Measurements from ENCODE around the gene SSTR3. TPM values are rescaled to one million over a fixed set of nuclear protein-coding genes. Genes with fewer than 3 reads are reported as not detected.

SSTR3 gene
- total RNA-seq, 2 experiments from 2014 or later: 0.25 to 0.30 TPM

- CTCF ChIA-PET (ENCODE audit: unreplicated experiment): no interaction called here
- POLR2A ChIA-PET: no interaction called here
- Histone ChIP-seq H3K4me2 (ENCODE audit: low read length) (no peak overlapping the region), H3K27ac (ENCODE audit: low read depth, low read length, poor library complexity, severe bottlenecking) (no peak overlapping the region), H4K20me1 (ENCODE audit: insufficient read depth, low read length) (no peaks in the 10 kb centered on the region), H3K9me3 (ENCODE audit: low read length) (no peaks in the 10 kb centered on the region), H3K79me2 (ENCODE audit: insufficient read depth, low read depth, low read length) (no peaks in the 10 kb centered on the region), H3K4me3 (ENCODE audit: low read depth, low read length, poor library complexity, severe bottlenecking) (no peak overlapping the region), H3K9me2 (ENCODE audit: insufficient read depth, low read length) (no peaks in the 10 kb centered on the region), H2AFZ (ENCODE audit: low read length) (no peak overlapping the region), H3K36me3 (ENCODE audit: insufficient read depth, low read length) (no peaks in the 10 kb centered on the region), H3K4me1 (ENCODE audit: insufficient read depth, low read length, poor library complexity, severe bottlenecking) (no peaks in the 10 kb centered on the region)
- DNase-seq (ENCODE audit: low spot score): no peak
- no TSS peak for BruUV-seq (replicated peaks)
- intact Hi-C loops (cut with micrococcal nuclease; ENCODE audit: unreplicated experiment): no loop called here
- no peak for TF ChIP-seq EZH2phosphoT487 (IDR thresholded peaks at IDR 0.05; ENCODE audit: borderline replicate concordance, low read depth, low read length)
- no peak for TF ChIP-seq CTCF (conservative IDR thresholded peaks at IDR 0.05; ENCODE audit: low read length)
Measured at GRCh38 chr22:37179622-37180420, 32.5 kb downstream of the SSTR3 start.

GRCh38 chr22:37179126-37179470 lies 33.2 kb downstream of the SSTR3 start:
- no peak overlapping the region for H3K4me2 ChIP-seq (ENCODE audit: low read length)
- ChIA-PET CTCF (ENCODE audit: unreplicated experiment) (no interaction called here), POLR2A (no interaction called here)
- no peaks in the 10 kb centered on the region for H4K20me1 ChIP-seq (ENCODE audit: insufficient read depth, low read length)
- H3K36me3 ChIP-seq (ENCODE audit: insufficient read depth, low read length): no peaks in the 10 kb centered on the region
- H3K4me1 ChIP-seq (ENCODE audit: insufficient read depth, low read length, poor library complexity, severe bottlenecking): no peaks in the 10 kb centered on the region
- intact Hi-C loops (cut with micrococcal nuclease; ENCODE audit: unreplicated experiment): no loop called here
- H3K9me2 ChIP-seq (ENCODE audit: insufficient read depth, low read length): no peaks in the 10 kb centered on the region
- H3K9me3 ChIP-seq (ENCODE audit: low read length): no peaks in the 10 kb centered on the region
- no peak for TF ChIP-seq EZH2phosphoT487 (IDR thresholded peaks at IDR 0.05; ENCODE audit: borderline replicate concordance, low read depth, low read length)
- TF ChIP-seq CTCF (conservative IDR thresholded peaks at IDR 0.05; ENCODE audit: low read length): no peak
- H3K4me3 ChIP-seq (ENCODE audit: low read depth, low read length, poor library complexity, severe bottlenecking): no peak overlapping the region
- no peak overlapping the region for H2AFZ ChIP-seq (ENCODE audit: low read length)
- DNase-seq (ENCODE audit: low spot score): no peak
- H3K79me2 ChIP-seq (ENCODE audit: insufficient read depth, low read depth, low read length): no peaks in the 10 kb centered on the region
- no TSS peak for BruUV-seq (replicated peaks)
- H3K27ac ChIP-seq (ENCODE audit: low read depth, low read length, poor library complexity, severe bottlenecking): no peak overlapping the region

- Histone ChIP-seq H3K4me1 (ENCODE audit: insufficient read depth, low read length, poor library complexity, severe bottlenecking) (no peaks in the 10 kb centered on the region), H3K9me2 (ENCODE audit: insufficient read depth, low read length) (no peaks in the 10 kb centered on the region), H2AFZ (ENCODE audit: low read length) (no peak overlapping the region), H3K4me2 (ENCODE audit: low read length) (no peak overlapping the region), H4K20me1 (ENCODE audit: insufficient read depth, low read length) (no peaks in the 10 kb centered on the region), H3K4me3 (ENCODE audit: low read depth, low read length, poor library complexity, severe bottlenecking) (no peak overlapping the region), H3K79me2 (ENCODE audit: insufficient read depth, low read depth, low read length) (no peaks in the 10 kb centered on the region), H3K9me3 (ENCODE audit: low read length) (no peaks in the 10 kb centered on the region), H3K27ac (ENCODE audit: low read depth, low read length, poor library complexity, severe bottlenecking) (no peak overlapping the region), H3K36me3 (ENCODE audit: insufficient read depth, low read length) (no peaks in the 10 kb centered on the region)
- no peak for TF ChIP-seq EZH2phosphoT487 (IDR thresholded peaks at IDR 0.05; ENCODE audit: borderline replicate concordance, low read depth, low read length)
- TF ChIP-seq CTCF (conservative IDR thresholded peaks at IDR 0.05; ENCODE audit: low read length): no peak
- DNase-seq (ENCODE audit: low spot score): no peak
- intact Hi-C loops (cut with micrococcal nuclease; ENCODE audit: unreplicated experiment): no loop called here
- POLR2A ChIA-PET: no interaction called here
- BruUV-seq (replicated peaks): no TSS peak
- CTCF ChIA-PET (ENCODE audit: unreplicated experiment): no interaction called here
Measured at GRCh38 chr22:37178350-37179125, 33.7 kb downstream of the SSTR3 start.

Data from OCI-LY7 (cell line).